Measurements from ENCODE around the gene PLEKHA3.
"Not testable (repeated sequence)": the region's sequence is repeated elsewhere in the genome, so short reads cannot be mapped to it uniquely, and the experiment has no call there.

Gene PLEKHA3

GRCh38 chr2:178523596-178524134 is 43.4 kb downstream of the PLEKHA3 start:
- TF ChIP-seq CTCF (IDR thresholded peaks at IDR 0.05; ENCODE audit: low read depth, low read length): no peak
- peak overlapping the region; percentile 73 for H3K4me3 ChIP-seq (ENCODE audit: low read depth, low read length)

DNA sequence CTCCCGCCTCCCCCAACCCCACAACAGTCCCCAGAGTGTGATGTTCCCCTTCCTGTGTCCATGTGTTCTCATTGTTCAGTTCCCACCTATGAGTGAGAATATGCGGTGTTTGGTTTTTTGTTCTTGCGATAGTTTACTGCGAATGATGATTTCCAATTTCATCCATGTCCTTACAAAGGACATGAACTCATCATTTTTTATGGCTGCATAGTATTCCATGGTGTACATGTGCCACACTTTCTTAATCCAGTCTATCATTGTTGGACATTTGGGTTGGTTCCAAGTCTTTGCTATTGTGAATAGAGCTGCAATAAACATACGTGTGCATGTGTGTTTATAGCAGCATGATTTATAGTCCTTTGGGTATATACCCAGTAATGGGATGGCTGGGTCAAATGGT is 44.8 kb downstream of the PLEKHA3 start:
- H3K4me3 ChIP-seq (ENCODE audit: low read depth, low read length): not testable (repeated sequence)

GRCh38 chr2:178525460-178525859 is 45.2 kb downstream of the PLEKHA3 start:
- H3K4me3 ChIP-seq (ENCODE audit: low read depth, low read length): not testable (repeated sequence)

GRCh38 chr2:178526256-178526655 is 46.0 kb downstream of the PLEKHA3 start:
- TF ChIP-seq CTCF (IDR thresholded peaks at IDR 0.05; ENCODE audit: low read depth, low read length): no peak
- no peak overlapping the region for H3K4me3 ChIP-seq (ENCODE audit: low read depth, low read length)

DNA sequence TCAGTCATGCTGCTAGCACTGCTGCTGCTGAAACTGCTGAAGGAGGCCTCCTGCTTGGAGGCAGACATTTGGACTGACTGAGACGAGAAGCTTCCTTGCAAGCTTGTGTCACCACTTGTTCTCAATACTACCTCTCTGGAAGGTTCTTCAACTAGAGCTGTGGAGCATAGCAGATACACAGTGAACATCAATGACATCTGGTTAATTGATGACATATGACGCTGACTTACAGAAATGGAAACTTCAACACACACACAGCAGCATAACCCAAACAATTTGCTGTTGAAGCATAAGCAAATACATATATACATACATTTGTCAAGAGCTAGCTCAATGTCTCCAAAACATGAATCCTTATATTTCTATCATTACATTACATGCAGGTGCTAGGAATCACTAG is 47.3 kb downstream of the PLEKHA3 start:
- no peak overlapping the region for H3K4me3 ChIP-seq (ENCODE audit: low read depth, low read length)
- TF ChIP-seq CTCF (IDR thresholded peaks at IDR 0.05; ENCODE audit: low read depth, low read length): no peak

DNA sequence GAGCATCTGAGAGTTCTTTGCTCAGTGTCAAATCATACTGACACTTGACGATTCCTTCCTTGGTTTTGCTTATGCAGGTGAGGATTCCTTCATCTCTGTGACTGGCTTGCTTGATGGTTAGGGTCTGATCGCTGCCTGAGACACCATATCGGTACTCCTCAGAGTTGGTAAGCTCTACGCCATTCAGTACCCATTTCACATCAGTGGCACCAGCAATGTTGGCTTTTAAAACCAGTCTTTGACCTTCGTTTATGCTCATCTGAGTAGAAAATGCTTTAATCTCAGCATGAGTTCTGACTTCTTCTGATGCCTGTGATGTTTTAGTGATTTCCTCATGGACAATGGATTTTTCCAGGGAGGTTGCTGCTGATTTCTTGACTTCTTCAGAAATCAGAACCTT is 48.4 kb downstream of the PLEKHA3 start:
- no peak for TF ChIP-seq CTCF (IDR thresholded peaks at IDR 0.05; ENCODE audit: low read depth, low read length)
- H3K4me3 ChIP-seq (ENCODE audit: low read depth, low read length): no peak overlapping the region

GRCh38 chr2:178529194-178529593 is 48.9 kb downstream of the PLEKHA3 start:
- no peak overlapping the region for H3K4me3 ChIP-seq (ENCODE audit: low read depth, low read length)
- no peak for TF ChIP-seq CTCF (IDR thresholded peaks at IDR 0.05; ENCODE audit: low read depth, low read length)

DNA sequence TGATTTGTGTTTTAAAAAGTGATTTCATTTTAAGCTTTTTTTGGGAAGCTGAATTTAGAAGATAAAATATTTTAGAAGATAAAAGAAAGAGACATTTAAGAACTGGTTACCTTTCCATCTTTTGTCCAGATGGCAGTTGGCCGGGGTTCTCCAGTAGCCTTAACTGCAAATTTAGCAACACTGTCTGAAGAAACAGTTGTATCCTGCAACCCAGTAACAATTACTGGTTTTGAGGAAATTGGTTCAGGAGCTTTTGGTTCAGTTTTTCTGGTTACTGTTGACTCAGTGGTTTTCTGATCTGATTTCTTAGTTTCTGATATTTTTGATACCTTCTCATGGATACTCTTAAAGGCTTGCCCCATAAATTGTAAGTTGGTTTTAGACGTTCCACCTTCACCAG is 49.9 kb downstream of the PLEKHA3 start:
- TF ChIP-seq CTCF (IDR thresholded peaks at IDR 0.05; ENCODE audit: low read depth, low read length): no peak
- H3K4me3 ChIP-seq (ENCODE audit: low read depth, low read length): no peak overlapping the region
